Measurements from ENCODE around the gene PECR.
A peak's percentile ranks its signal among the peaks of the same experiment; 100 is the strongest.
"Not testable (repeated sequence)": the region's sequence is repeated elsewhere in the genome, so short reads cannot be mapped to it uniquely, and the experiment has no call there.

The PECR gene

GRCh38 chr2:216021768-216022565 lies 59.6 kb downstream of the PECR start:
- DNase-seq, result no peak

- DNase-seq, result no peak
Measured at GRCh38 chr2:216018709-216019108, 62.9 kb downstream of the PECR start.

- no peak for DNase-seq
Measured at GRCh38 chr2:216017365-216017764, 64.2 kb downstream of the PECR start.

- no peak for DNase-seq
Measured at GRCh38 chr2:216016581-216016980, 65.0 kb downstream of the PECR start.

GRCh38 chr2:216015722-216016464 lies 65.7 kb downstream of the PECR start:
- DNase-seq, result peak; percentile 75

GRCh38 chr2:216014986-216015385 lies 66.6 kb downstream of the PECR start:
- DNase-seq, result no peak

- DNase-seq, result no peak
Measured at GRCh38 chr2:216014006-216014405, 67.6 kb downstream of the PECR start.

- peak; percentile 91 for DNase-seq
Measured at GRCh38 chr2:216013080-216013909, 68.3 kb downstream of the PECR start, which contains the start of gene MREG. MREG (minus strand) TSS chr2:216013551; CDS start chr2:216013327, 224 bp downstream.

- DNase-seq, result no peak
Measured at GRCh38 chr2:216012830-216013079, 68.9 kb downstream of the PECR start.

GRCh38 chr2:216012133-216012829 lies 69.3 kb downstream of the PECR start:
- no peak for DNase-seq

GRCh38 chr2:216009215-216009614 lies 72.4 kb downstream of the PECR start:
- not testable (repeated sequence) for DNase-seq

- no peak for DNase-seq
Measured at GRCh38 chr2:216008387-216008786, 73.2 kb downstream of the PECR start.

- no peak for DNase-seq
Measured at GRCh38 chr2:216006164-216006663, 75.4 kb downstream of the PECR start.

- DNase-seq, result no peak
Measured at GRCh38 chr2:216004697-216005283, 76.8 kb downstream of the PECR start.

GRCh38 chr2:216003876-216004696 lies 77.5 kb downstream of the PECR start:
- no peak for DNase-seq

GRCh38 chr2:216002693-216003092 lies 78.9 kb downstream of the PECR start:
- no peak for DNase-seq

GRCh38 chr2:216002101-216002678 lies 79.4 kb downstream of the PECR start:
- no peak for DNase-seq

- no peak for DNase-seq
Measured at GRCh38 chr2:216001216-216002100, 80.2 kb downstream of the PECR start.

GRCh38 chr2:215998636-215999035 lies 83.0 kb downstream of the PECR start:
- DNase-seq, result no peak

- DNase-seq, result no peak
Measured at GRCh38 chr2:215997219-215997618, 84.4 kb downstream of the PECR start.

Measured in NCI-H1694 (cell line).